AG20443 (cell line): ENCODE data around the gene IRF2.
A peak's percentile ranks its signal among the peaks of the same experiment; 100 is the strongest.
"Not testable (repeated sequence)": the region's sequence is repeated elsewhere in the genome, so short reads cannot be mapped to it uniquely, and the experiment has no call there.

Experiments used
- DNase-seq: peaks from one replicate; pipeline ENCODE4 v3.0.0; 2012; ENCODE audit warnings: low spot score, mixed read lengths

Gene IRF2

DNA sequence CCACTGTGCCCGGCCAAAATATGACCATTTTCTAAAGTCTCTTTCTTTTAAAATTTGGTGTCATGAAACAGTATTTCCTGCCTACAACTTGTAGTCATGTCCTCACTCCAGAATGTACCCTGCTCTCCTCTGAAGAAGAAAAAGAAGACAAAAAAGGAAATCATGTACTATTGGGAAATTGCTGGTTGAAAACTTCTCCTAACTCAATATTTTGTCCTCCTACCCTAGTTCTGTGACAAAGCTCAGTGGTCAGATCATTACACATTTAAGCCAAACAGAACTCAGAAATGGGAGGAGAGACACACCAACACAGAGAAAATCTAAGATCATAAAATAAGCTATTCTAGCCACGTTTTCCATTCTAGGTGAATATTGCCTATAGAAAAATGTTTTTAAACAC lies 127.7 kb downstream of the IRF2 start:
- DNase-seq: no peak

DNA sequence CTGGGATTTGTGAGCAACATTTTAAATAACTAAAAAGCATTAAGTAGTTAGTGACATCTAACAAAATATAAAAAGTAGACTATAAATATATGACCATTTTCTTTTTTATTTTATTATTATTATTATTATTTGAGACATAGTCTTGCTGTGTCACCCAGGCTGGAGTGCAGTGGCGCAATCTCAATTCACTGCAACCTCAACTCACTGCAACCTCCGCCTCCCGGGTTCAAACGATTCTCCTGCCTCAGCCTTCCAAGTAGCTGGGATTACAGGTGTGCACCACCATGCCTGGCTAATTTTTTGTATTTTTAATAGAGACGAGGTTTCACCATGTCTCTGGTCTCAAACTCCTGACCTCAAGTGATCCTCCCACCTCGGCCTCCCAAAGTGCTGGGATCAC lies 128.1 kb downstream of the IRF2 start:
- not testable (repeated sequence) for DNase-seq

DNA sequence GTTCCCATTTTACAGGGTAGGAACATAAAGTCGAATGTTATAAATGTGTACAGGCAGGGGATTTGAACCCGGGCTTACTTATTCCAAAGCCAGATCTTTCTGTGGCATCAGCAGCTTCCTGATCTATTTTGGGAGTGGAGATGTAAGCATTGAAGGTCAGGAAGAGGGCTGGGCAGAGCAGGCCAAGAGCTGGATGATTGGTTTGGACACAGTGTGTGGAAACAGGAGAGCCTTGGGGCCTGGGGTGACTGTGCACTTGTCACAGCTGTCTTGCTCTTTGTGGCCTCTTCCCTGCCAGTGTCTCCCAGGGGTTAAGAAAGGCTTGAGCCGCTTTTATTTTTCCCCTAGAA lies 128.8 kb downstream of the IRF2 start:
- peak; percentile 18 for DNase-seq

DNA sequence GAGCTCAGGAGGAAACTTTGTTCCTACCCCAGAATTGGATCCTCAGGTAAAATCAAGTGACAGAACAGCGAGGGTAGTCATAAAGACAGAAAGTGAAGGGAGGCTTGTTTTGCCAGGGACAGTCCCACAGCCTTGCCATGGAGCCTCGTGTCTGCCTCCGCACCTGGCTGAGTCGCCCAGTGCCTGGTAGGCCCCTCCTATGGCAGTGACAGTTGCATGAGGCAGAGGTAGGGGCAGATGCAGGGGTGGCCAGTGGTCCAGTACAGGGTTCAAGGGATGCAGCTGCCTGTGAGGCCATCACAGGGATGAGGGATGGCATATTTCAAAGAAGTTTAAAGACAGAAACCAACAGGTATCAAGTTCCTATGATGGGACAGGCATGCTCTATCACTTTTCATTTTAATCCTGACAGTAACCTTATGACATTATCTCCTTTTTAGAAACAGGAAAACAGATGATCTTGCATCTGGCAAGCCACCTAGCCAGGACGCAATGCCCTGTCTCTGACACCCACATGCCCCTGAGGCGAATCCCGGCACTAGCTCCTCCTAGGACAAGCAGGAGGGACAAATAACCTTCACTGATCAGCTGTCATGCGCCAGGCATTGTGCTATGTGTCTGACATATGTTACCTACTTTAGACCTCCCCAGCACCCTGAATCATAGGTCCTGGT lies 129.3 kb downstream of the IRF2 start:
- DNase-seq: no peak

GRCh38 chr4:184344435-184344834 lies 129.9 kb downstream of the IRF2 start:
- DNase-seq: no peak

DNA sequence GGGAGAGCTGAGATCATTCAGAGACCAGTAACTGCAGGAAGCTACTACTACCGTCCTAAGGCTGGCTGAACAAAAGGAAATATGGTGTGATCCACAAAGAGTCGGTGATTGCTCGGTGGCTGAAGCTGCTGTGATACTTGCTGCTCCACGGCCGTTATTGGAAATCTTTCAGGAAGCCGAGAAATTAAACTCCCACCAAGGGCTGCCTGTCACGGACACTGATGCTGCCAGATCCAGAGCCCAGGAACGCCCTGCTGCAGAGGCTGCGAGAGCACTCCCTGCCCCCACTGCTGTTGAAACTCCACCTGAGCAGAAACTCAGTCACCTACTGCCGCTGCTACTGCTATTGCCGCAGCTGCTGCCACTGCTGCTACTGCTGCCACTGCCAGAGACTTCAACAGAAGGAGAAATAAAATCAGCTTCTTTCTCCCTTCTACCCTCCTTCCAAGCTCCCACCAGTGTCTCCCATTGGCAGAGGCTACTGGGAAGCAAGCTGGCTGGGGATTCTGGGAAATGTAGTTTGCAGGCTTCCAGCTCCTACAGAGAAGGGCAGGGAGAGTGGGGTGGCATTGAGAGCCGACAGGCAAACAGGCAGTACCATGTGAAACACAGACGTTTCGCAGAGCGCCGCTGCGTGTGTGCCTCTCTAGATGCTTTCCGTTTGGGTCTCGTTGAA lies 130.7 kb downstream of the IRF2 start:
- DNase-seq: peak; percentile 90

DNA sequence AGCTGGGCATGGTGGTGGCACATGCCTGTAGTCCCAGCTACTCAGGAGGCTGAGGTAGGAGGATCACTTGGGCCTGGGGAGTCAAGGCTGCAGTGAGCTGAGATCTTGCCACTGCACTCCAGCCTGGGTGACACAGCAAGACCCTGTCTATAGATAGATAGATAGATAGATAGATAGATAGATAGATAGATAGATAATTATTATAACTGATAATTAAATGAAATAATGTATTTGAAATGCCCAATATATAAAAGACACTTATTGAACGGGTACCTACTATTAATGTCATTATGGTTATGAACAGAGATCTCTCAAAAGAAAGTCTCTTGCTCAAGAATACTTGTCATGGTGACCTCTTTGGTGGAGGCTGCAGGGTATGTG lies 131.5 kb downstream of the IRF2 start:
- DNase-seq: not testable (repeated sequence)

DNA sequence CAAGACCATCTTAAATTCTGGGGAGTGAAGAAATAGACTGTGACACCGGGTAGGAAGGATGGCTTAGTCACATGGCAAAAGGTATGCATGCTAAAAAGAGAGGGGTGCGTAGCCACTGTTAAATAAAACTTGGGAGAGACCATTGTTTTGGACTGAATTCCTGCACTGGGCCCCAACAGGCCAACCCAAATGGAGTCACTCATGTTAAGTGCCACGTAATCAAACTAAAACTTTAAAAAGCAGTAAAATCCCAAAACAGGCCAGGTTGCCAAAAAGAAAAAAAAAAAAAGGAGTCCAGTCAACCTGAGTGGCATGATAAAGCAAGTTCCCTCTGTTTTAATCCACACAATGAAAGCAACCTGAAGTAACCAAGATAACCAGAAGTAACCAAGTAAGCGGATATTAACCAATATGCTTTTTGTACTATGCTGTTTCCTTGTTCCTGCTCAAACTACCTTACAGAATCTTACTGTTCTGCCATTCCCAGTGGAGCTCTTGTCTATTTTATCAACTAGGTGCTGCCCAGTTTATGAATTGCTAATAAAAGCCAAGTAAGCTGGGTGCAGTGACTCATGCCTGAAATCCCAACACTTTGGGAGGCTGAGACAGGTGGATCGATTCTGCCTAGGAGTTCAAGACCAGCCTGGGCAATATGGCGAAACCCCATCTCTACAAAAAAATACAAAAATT lies 132.0 kb downstream of the IRF2 start:
- DNase-seq: no peak

DNA sequence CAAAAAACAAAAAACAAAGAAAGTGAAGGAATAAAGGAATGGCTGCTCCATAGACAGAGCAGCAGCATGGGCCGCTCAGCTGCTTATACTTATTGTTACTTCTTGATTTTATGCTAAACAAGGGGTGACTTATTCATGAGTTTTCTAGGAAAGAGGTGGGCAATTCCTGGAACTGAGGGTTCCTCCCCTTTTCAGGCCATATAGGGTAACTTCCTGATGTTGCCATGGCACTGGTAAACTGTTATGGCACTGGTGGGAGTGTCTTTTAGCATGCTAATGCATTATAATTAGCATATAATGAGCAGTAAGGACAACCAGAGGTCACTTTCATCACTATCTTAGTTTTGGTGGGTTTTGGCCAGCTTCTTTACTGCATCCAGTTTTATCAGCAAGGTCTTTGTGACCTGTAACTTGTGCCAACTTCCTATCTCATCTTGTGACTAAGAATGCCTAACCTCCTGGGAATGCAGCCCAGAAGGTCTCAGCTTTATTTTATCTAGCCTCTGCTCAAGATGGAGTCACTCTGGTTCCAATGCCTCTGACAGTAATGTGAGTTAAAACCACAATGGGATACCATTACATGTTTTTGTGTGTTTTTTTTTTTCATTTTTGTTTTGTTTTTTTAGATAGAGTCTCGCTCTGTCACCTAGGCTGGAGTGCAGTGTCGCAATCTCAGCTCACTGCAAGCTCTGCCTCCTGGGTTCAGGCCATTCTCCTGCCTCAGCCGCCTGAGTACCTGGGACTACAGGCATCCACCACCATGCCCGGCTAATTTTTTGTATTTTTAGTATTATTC lies 134.8 kb downstream of the IRF2 start:
- DNase-seq: not testable (repeated sequence)

DNA sequence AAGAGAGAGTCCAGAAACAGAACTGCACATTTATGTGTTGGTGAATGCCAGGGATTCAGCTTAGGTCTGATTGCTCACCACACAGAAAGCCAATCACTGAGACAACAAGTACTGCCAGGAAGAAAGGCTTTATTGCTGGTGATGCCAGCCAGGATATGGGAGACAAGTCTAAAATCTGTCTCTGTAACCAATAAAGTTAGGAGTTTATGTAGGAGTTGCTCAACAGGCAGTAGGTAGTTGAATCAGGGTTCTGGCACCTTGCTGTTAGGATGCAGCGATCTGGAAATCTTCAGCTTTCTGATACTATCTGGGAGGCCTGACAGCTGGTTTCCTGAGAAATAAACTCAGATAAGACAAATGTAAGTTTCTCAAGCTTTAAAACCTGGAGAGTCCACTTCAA lies 136.4 kb downstream of the IRF2 start:
- DNase-seq: no peak
